HUES64 (cell line): Measurements from ENCODE around the gene EEFSEC.
A peak's percentile ranks its signal among the peaks of the same experiment; 100 is the strongest.

Experiments
- H3K27ac ChIP-seq: 2 replicates; pipeline ENCODE4 v1.7.0; 2013; ENCODE audit warnings: low read depth, low read length, inconsistent platforms
- H3K27me3 ChIP-seq: 2 replicates; pipeline ENCODE4 v1.6.1; 2013; ENCODE audit warnings: mild to moderate bottlenecking, low read length; ENCODE audit not compliant: insufficient read depth
- H3K36me3 ChIP-seq: 2 replicates; pipeline ENCODE4 v1.6.1; 2013; ENCODE audit warnings: mild to moderate bottlenecking, low read length; ENCODE audit not compliant: insufficient read depth
- H3K4me1 ChIP-seq: 2 replicates; pipeline ENCODE4 v1.6.1; 2013; ENCODE audit warnings: mild to moderate bottlenecking, low read length, moderate library complexity; ENCODE audit not compliant: insufficient read depth
- H3K4me3 ChIP-seq: 2 replicates; pipeline ENCODE4 v1.5.1; 2013; ENCODE audit warnings: mild to moderate bottlenecking, low read length, moderate library complexity
- H3K9ac ChIP-seq: 2 replicates; pipeline ENCODE4 v1.6.1; 2013; ENCODE audit warnings: mild to moderate bottlenecking, low read depth, low read length
- H3K9me3 ChIP-seq: 2 replicates; pipeline ENCODE4 v1.6.1; 2013; ENCODE audit warnings: low read depth, low read length; ENCODE audit not compliant: insufficient read depth
- WGBS: fragments of 150-250, 120-280 bp; methylation state at CpG from one replicate; pipeline ENCODE4 v1.1.7; 2013; ENCODE audit warnings: missing lambda C conversion rate; 5-methylcytosine and 5-hydroxymethylcytosine counted together

Gene EEFSEC

DNA sequence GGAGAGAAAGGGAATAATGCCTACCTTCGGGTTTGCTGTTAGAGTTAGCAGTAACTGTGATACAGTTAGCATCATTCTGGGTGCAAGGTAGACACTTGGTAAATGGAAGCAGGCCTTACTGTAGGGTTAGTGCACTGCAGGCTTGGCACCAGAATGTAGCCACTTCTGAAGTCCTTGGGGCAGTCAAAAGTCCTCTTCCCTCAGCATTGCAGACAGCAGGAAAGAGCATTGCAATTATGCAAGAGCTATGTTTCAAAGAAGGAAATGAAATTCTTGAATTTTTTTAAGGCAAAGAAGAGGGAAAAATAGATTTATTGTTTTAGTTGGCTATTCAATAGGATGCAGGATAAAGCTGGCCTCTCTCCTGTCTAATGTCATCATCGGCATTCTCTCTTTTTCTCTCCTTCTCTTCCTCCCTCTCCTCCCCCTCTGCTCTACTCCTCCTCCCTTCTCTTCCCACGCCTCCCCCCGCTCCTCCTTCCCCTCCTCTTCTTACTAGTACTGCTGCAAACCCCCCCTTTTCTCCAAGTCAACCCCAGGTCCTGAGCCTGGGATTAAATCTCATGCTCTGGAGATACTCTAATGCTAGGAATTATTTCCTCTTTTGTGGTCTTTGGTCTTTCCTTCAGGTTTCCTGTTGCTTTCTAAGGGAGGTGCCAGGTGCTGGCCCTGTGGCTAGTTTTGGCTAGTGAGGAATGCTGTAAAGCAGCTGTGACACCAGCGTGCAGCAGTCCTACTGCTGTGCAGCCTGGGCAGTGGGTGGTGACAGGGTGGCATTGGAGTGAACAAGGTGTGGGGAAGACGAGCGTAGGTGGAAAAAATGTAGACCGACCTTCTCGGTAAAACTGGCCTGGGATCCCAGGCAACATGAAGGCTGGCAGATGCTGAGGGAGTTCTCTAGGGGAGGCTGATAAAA lies 21.7 kb downstream of the EEFSEC start:
- H3K9me3 ChIP-seq: no peaks in the 10 kb centered on the region
- peaks cover 38% of the 10 kb centered on the region for H3K4me1 ChIP-seq
- 79% methylated on average over 9 of the region's 9 CpGs for WGBS
- H3K36me3 ChIP-seq: no peaks in the 10 kb centered on the region
- H3K9ac ChIP-seq: no peak overlapping the region
- no peak overlapping the region for H3K4me3 ChIP-seq
- H3K27ac ChIP-seq: no peak overlapping the region
- no peaks in the 10 kb centered on the region for H3K27me3 ChIP-seq

DNA sequence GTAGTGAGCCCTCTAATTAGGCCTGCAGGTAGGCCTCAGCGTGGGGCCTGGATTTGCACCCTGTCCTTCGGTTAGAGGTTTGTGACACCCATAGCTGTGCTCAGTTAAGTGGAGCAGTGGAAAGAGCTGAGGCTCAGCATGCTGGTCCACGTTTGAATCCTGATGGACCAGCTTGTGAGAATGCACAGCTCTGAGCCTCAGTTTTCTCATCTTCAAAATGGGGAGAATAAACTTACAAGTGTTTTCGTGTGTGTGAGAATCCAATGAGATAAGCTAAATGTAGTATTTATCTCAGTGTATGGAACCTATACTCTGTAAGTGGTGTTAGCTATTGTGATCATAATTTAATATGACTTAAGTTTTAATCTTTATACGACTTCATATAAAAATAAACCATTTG lies 22.5 kb downstream of the EEFSEC start:
- Histone ChIP-seq H3K27me3 (no peaks in the 10 kb centered on the region), H3K27ac (no peak overlapping the region), H3K9me3 (no peaks in the 10 kb centered on the region), H3K36me3 (no peaks in the 10 kb centered on the region), H3K9ac (no peak overlapping the region), H3K4me1 (peaks cover 40% of the 10 kb centered on the region), H3K4me3 (no peak overlapping the region)
- 90% methylated on average over 4 of the region's 5 CpGs for WGBS

DNA sequence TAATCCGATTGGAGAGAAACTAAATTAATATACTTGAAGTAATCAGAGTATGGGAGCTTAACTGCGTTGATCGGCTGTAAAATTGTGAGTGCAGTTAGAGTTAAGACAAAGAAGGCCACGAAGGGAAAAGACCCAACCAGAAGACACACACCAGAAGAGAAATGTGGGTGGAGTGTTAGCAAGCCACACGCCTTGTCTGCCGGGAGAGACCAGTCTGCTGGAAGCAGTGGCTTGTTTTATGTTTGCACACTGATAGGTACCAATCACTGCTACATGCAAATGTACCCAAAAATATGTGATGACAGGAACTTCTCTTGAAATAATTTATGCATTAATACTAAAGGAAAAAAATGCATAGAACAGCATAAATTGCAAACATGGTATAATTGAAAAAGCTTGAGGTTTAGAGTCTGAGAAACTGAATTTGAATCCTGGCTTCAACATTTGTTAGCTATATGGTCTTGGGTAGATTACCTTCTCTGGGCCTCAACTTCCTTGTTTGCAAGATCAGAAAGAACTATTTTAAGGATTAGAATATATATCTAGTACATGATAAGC lies 23.1 kb downstream of the EEFSEC start:
- Histone ChIP-seq H3K4me3 (no peak overlapping the region), H3K9ac (no peak overlapping the region), H3K27me3 (no peaks in the 10 kb centered on the region), H3K27ac (no peak overlapping the region), H3K36me3 (no peaks in the 10 kb centered on the region), H3K4me1 (peaks cover 40% of the 10 kb centered on the region), H3K9me3 (no peaks in the 10 kb centered on the region)
- 91% methylated on average over 6 of the region's 6 CpGs for WGBS

DNA sequence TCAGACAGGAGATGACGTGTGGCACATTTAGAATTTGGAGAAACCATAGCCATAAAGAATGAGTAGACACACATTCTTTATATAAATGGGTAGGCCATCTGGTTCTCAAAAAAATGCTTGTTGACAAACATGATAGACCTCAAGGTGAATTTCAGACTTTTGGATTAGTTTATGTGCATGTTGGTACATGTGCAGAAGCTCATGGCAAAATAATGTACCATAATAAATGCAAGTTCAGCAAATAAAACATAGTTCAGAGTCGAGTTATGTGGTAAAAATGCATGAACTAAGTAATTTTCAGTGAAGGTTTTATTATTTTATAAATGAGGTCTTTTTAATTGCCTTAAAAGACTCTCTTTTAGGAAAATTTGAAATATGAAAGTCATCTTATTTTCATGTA lies 24.6 kb downstream of the EEFSEC start:
- Histone ChIP-seq H3K9ac (no peak overlapping the region), H3K27ac (no peak overlapping the region), H3K9me3 (no peaks in the 10 kb centered on the region), H3K4me1 (peaks cover 40% of the 10 kb centered on the region), H3K36me3 (no peaks in the 10 kb centered on the region), H3K27me3 (no peaks in the 10 kb centered on the region), H3K4me3 (no peak overlapping the region)
- WGBS: 100% methylated on average over 2 of the region's 2 CpGs

DNA sequence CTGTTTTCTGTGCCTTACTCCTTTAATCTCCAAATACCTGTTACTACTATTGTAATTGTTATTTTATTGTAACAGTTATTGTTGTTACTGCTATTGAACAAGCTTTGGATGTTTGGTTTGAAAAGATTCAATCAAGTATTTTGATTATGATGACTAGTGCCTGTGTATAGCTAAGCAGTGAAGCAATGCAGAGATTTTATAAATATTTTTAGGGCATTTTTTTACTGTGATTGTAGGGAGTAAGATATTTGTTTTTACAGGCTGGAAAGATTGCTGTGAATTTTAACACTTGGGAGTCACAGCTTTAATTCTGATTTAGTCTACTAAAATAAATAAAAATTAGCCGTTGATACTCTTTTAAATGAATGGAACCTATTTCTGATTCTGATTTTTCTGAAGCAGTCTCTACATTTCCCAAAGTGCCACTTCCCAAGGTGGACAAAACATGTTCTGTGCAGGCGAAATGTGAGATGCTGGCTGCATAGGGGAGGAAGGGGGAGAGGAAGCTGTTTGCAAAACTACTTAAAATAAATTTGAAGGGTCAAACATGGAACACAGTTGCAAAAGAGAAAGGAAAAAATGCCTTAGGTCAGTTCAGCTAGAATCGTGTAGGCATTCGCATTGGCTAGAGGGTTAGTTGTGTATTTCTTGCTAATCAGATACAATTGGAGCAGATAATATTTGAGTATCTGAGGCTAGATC lies 25.7 kb downstream of the EEFSEC start:
- WGBS: 75% methylated on average over 4 of the region's 4 CpGs
- Histone ChIP-seq H3K9ac (peak overlapping the region; percentile 43; the same call in 1 of the 2 replicates), H3K4me3 (no peak overlapping the region), H3K27me3 (no peaks in the 10 kb centered on the region), H3K9me3 (no peaks in the 10 kb centered on the region), H3K27ac (no peak overlapping the region), H3K4me1 (peaks cover 40% of the 10 kb centered on the region), H3K36me3 (no peaks in the 10 kb centered on the region)

DNA sequence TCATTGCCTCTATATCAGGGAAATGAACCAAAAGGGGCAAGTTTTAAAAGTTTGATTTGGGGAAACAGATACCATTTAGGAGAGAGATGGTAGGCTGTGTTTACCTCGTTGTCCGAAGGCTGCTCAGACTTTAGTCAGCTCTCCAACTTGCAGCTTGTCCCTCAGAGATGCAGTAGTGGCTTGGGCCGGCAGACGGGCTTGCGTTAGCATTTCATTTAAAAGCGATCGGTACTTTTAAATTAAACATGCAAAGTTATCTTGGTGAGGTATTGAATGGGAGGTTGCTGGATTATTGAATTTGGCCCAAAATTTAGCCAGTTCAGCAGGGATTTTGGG lies 26.2 kb downstream of the EEFSEC start:
- Histone ChIP-seq H3K4me3 (no peak overlapping the region), H3K27ac (no peak overlapping the region), H3K36me3 (no peaks in the 10 kb centered on the region), H3K4me1 (peaks cover 34% of the 10 kb centered on the region), H3K27me3 (no peaks in the 10 kb centered on the region), H3K9me3 (no peaks in the 10 kb centered on the region), H3K9ac (peak overlapping the region; percentile 43; the same call in 1 of the 2 replicates)
- whole genome bisulfite sequencing: 45% methylated on average over 7 of the region's 7 CpGs

DNA sequence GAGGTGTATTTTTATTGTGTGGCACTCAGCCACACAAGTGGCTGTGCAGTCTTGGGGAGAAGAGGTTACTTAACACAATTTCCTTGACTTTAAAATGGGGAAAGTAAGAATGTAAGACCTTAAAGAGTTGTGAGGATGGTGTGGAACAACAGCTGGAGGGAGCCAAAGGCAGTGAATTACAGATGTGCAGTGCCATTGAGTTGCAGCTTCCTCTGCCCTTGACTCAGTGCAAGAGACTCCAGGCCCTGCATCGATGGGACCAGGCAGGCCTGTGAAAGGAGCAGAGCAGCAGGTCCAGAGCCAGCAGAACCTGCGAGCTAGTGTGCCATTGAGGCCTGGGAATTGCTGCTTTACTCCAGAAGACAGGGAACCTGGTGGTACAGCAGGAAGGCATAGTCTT lies 27.2 kb downstream of the EEFSEC start:
- Histone ChIP-seq H3K4me1 (peaks cover 31% of the 10 kb centered on the region), H3K27ac (no peak overlapping the region), H3K36me3 (no peaks in the 10 kb centered on the region), H3K9ac (no peak overlapping the region), H3K4me3 (no peak overlapping the region), H3K9me3 (no peaks in the 10 kb centered on the region), H3K27me3 (no peaks in the 10 kb centered on the region)
- WGBS: 86% methylated on average over 2 of the region's 2 CpGs

DNA sequence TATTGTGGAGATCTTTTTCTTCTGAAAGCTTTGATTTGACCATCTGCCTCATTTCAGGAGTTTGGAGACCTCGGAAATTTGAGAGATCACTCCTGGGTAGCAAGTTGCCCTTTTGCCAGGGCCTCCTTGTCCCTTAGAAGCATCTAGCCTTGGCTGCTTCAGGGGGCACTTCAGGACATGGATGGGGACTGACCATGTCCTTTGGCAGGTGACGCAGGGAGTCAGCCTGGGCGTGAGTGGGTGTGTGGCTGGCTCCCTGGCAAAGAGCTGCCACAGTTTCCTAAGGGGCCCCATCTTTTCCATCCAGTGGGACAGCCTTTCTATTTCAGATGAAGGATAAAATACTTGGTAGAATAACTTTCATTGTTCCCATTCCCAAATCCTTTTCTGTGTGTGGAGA lies 27.6 kb downstream of the EEFSEC start:
- WGBS: 92% methylated on average over 3 of the region's 3 CpGs

DNA sequence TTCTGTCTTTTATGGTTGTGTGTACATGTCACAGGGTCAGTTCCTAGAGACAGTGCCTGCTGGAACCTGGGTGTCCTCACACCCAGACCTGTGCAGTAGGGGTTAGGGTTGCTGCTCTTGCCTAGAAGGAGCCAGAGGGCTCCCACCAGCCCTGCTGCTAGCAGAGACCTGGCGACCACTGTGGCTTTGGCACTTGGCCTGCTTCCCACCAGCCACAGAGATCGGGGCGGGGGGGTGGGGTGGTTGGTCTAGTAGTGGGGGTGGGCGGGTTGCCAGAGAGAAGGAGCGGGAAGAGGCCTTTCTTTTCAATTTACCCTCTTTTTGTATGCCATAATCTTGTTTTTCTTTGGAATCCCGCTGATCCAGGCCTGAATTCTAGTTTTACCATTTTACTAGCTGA lies 29.4 kb downstream of the EEFSEC start:
- Histone ChIP-seq H3K4me1 (peaks cover 25% of the 10 kb centered on the region), H3K9me3 (no peaks in the 10 kb centered on the region)
- WGBS: 81% methylated on average over 3 of the region's 6 CpGs

More for the DNA sequence above, 27.6 kb downstream of the EEFSEC start:
- no peaks in the 10 kb centered on the region for H3K9me3 ChIP-seq
- peaks cover 31% of the 10 kb centered on the region for H3K4me1 ChIP-seq
- no peaks in the 10 kb centered on the region for H3K36me3 ChIP-seq
- H3K27ac ChIP-seq: no peak overlapping the region
- no peak overlapping the region for H3K9ac ChIP-seq
- H3K4me3 ChIP-seq: no peak overlapping the region
- no peaks in the 10 kb centered on the region for H3K27me3 ChIP-seq

DNA sequence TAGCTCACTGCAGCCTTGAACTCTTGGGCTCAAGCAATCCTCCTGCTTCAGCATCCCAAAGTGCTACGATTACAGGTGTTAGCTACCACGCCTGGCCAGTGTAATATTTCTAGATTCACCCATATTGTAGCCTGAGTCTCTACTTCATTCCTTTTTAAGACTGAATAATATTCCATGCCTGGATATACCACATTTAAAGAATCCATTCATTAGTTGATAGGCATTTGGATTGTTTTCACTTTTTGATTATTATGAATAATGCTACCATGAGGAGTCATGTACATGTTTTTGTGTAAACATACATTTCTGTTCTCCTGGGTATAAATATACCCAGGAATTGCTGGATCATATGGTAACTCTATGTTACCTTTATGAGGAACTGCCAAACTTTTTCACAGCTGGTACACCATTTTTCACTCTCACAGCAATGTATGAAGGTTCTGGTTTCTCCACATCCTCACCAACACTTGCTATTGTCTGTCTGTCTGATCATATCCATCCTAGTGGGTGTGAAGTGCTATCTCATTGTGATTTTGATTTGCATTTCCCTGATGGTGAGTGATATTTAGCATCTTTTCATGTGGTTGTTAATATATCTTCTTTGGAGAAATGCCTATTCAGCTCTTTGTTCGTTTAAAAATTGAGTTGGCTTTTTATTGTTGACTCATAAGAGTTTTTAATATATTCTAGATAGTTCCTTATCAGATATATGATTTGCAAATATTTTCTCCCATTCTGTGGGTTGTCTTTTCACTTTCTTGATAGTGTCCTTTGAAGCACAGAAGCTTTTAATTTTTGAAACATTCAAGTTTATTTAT lies 32.6 kb downstream of the EEFSEC start:
- Histone ChIP-seq H3K4me3 (no peak overlapping the region), H3K27me3 (no peaks in the 10 kb centered on the region)
- WGBS: 87% methylated on average over 3 of the region's 3 CpGs

More for the DNA sequence above, 29.4 kb downstream of the EEFSEC start:
- H3K4me3 ChIP-seq: no peak overlapping the region
- no peaks in the 10 kb centered on the region for H3K27me3 ChIP-seq
- H3K9ac ChIP-seq: no peak overlapping the region
- no peak overlapping the region for H3K27ac ChIP-seq
- H3K36me3 ChIP-seq: no peaks in the 10 kb centered on the region

More for the DNA sequence above, 32.6 kb downstream of the EEFSEC start:
- Histone ChIP-seq H3K4me1 (no peaks in the 10 kb centered on the region), H3K27ac (no peak overlapping the region), H3K36me3 (no peaks in the 10 kb centered on the region), H3K9me3 (no peaks in the 10 kb centered on the region), H3K9ac (no peak overlapping the region)
